GM23248 (cell line): Measurements from ENCODE around the gene ERBB4.

Experiments used
- EZH2 ChIP-seq: fragments of 200-600 bp; sonication (generic); IDR thresholded peaks from 2 replicates; pipeline ENCODE4 v1.6.1; 2018; ENCODE audit warnings: antibody characterized with exemption, mild to moderate bottlenecking; ENCODE audit not compliant: insufficient read depth, poor library complexity, severe bottlenecking
- EZH2phosphoT487 ChIP-seq: fragments of 200-600 bp; sonication (generic); IDR thresholded peaks from 2 replicates; pipeline ENCODE4 v1.6.1; 2018; ENCODE audit warnings: antibody characterized with exemption, moderate library complexity, mild to moderate bottlenecking, low read depth; ENCODE audit not compliant: insufficient read depth

DNA sequence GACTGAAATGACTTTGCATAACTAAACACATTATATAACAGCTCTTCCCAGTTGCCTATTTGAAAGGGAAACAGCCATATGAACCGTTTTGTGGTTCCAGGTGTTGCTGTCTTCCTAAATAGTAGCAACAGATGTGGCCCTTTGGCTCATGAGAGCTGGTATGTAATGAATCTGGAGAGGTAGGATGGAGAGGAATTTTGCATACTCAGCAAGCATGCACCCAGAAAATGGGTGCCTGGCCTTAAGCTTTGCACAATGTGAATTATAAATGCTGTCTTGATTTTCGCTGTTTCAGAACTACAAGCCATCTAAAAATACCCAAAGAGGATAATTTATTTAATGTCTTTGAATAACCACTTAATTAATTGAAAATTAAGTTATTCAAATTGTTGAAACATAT lies 15.6 kb upstream of the ERBB4 start:
- no peak for TF ChIP-seq EZH2phosphoT487
- TF ChIP-seq EZH2, result no peak
